ENCODE measurements around the gene ABCG5.

The ABCG5 gene

DNA sequence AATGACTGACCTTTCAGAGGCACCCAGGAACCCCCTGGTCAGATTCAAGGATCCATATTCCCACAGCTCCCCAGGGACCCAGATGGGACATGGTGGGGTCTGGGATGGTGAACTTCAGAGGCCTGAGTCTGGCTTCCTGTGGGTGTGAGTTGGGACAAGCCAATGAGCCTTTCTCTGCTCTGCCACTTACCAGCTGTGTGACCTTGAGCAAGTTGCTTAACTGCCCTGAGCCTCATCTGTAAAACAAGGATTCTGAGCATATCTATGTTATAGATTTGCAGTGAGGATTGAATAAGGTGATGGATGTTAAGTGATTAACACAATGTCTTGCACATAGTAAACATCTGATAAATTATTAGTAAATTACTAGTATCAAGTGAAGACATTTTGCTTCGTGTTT is 6.5 kb upstream of the ABCG5 start:
- TF ChIP-seq EZH2phosphoT487 (conservative IDR thresholded peaks at IDR 0.05; ENCODE audit: low read length) = no peak
- TF ChIP-seq, protein P1, sequence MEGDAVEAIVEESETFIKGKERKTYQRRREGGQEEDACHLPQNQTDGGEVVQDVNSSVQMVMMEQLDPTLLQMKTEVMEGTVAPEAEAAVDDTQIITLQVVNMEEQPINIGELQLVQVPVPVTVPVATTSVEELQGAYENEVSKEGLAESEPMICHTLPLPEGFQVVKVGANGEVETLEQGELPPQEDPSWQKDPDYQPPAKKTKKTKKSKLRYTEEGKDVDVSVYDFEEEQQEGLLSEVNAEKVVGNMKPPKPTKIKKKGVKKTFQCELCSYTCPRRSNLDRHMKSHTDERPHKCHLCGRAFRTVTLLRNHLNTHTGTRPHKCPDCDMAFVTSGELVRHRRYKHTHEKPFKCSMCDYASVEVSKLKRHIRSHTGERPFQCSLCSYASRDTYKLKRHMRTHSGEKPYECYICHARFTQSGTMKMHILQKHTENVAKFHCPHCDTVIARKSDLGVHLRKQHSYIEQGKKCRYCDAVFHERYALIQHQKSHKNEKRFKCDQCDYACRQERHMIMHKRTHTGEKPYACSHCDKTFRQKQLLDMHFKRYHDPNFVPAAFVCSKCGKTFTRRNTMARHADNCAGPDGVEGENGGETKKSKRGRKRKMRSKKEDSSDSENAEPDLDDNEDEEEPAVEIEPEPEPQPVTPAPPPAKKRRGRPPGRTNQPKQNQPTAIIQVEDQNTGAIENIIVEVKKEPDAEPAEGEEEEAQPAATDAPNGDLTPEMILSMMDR (IDR thresholded peaks at IDR 0.05; ENCODE audit: insufficient read depth, low read length, poor library complexity, severe bottlenecking) = no peak
- no peaks in the 10 kb centered on the region for H3F3A ChIP-seq (ENCODE audit: insufficient read depth)
- no peaks in the 10 kb centered on the region for H4K20me1 ChIP-seq (ENCODE audit: low read depth, low read length)
- no peaks in the 10 kb centered on the region for H3K79me2 ChIP-seq (ENCODE audit: insufficient read depth, low read length)
- no peak overlapping the region for H2AFZ ChIP-seq (ENCODE audit: low read depth, low read length, severe bottlenecking)
- H3K9me2 ChIP-seq (replicated peaks; ENCODE audit: insufficient read depth, low read length) = no peaks in the 10 kb centered on the region
- no peak overlapping the region for H3K27ac ChIP-seq (ENCODE audit: low read depth, low read length)
- H3K4me2 ChIP-seq (ENCODE audit: low read depth, low read length, poor library complexity, severe bottlenecking) = no peak overlapping the region
- H3K9me3 ChIP-seq (ENCODE audit: insufficient read depth, low read length) = no peaks in the 10 kb centered on the region
- no peaks in the 10 kb centered on the region for H3K27me3 ChIP-seq (ENCODE audit: low read length)
- H3K9ac ChIP-seq (ENCODE audit: low read length) = no peak overlapping the region
- H3K36me3 ChIP-seq (ENCODE audit: low read length) = no peaks in the 10 kb centered on the region
- H3K4me3 ChIP-seq (ENCODE audit: insufficient read depth, low read length, poor library complexity, severe bottlenecking) = no peak overlapping the region

DNA sequence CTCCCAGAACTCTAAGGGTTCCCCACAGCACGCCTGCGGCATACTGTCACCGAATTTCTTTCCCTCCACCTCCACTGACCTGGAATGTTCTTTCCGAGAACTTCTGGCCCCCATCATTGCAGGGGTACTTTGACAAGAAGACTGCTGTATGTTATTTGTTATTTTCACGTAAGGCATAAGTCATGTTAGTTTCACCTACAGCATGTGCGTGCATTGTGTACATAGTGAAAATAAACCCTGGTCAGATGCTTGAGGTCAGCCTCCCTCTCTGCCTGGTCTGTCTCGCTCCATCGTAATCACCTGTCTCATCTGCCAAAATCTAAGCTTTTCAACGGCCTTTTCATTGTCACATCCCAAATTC is 4.2 kb upstream of the ABCG5 start:
- no peaks in the 10 kb centered on the region for H3K79me2 ChIP-seq (ENCODE audit: insufficient read depth, low read length)
- no peak overlapping the region for H3K4me2 ChIP-seq (ENCODE audit: low read depth, low read length, poor library complexity, severe bottlenecking)
- H3K4me3 ChIP-seq (ENCODE audit: insufficient read depth, low read length, poor library complexity, severe bottlenecking) = no peak overlapping the region
- H4K20me1 ChIP-seq (ENCODE audit: low read depth, low read length) = no peaks in the 10 kb centered on the region
- no peaks in the 10 kb centered on the region for H3K9me2 ChIP-seq (replicated peaks; ENCODE audit: insufficient read depth, low read length)
- no peaks in the 10 kb centered on the region for H3F3A ChIP-seq (ENCODE audit: insufficient read depth)
- no peak overlapping the region for H3K9ac ChIP-seq (ENCODE audit: low read length)
- no peaks in the 10 kb centered on the region for H3K36me3 ChIP-seq (ENCODE audit: low read length)
- TF ChIP-seq, protein P1 (IDR thresholded peaks at IDR 0.05; ENCODE audit: insufficient read depth, low read length, poor library complexity, severe bottlenecking) = no peak
- TF ChIP-seq EZH2phosphoT487 (conservative IDR thresholded peaks at IDR 0.05; ENCODE audit: low read length) = no peak
- H3K9me3 ChIP-seq (ENCODE audit: insufficient read depth, low read length) = no peaks in the 10 kb centered on the region
- H2AFZ ChIP-seq (ENCODE audit: low read depth, low read length, severe bottlenecking) = no peak overlapping the region
- no peaks in the 10 kb centered on the region for H3K27me3 ChIP-seq (ENCODE audit: low read length)
- no peak overlapping the region for H3K27ac ChIP-seq (ENCODE audit: low read depth, low read length)

DNA sequence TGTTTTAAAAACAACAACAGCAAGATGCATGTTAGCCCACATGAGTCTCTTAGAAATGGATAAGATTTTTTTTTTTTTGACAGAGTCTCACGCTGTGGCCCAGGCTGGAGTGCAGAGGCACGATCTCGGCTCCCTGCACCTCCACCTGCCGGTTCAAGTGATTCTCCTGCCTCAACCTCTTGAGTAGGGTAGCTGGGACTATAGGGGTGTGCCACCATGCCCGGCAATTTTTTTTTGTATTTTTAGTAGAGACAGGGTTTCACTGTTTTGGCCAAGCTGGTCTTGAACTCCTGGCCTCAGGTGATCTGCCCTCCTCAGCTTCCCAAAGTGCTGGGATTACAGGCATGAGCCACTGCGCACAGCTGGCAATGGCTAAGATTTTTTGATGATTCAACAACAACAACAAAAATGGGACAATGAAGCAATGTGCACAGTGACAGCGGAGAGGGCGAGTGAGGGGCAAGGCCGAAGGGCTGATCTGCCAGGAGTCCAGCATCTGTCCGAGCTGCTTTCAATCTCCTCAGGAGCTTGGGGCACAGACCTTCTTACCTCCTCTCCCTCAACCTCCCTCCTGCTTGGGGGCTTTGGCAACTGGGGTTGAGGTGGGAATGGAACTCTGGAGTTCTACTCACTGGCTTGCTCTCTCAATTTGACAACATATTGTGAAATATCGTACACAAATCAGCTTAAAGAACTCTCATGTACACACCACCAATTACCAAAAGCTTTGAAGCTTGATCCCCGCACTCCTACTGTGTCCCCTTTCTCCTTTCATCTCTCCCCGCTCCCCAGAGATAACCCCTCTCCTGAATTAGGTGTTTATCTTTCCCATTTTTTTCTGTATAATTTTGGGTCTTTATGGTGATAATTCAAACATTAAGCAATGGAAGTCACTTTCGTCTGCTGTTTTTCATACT is 3.6 kb upstream of the ABCG5 start:
- H4K20me1 ChIP-seq (ENCODE audit: low read depth, low read length) = no peaks in the 10 kb centered on the region
- no peaks in the 10 kb centered on the region for H3K9me2 ChIP-seq (replicated peaks; ENCODE audit: insufficient read depth, low read length)
- no peak overlapping the region for H3K4me3 ChIP-seq (ENCODE audit: insufficient read depth, low read length, poor library complexity, severe bottlenecking)
- H3K27ac ChIP-seq (ENCODE audit: low read depth, low read length) = no peak overlapping the region
- no peaks in the 10 kb centered on the region for H3K27me3 ChIP-seq (ENCODE audit: low read length)
- no peaks in the 10 kb centered on the region for H3K79me2 ChIP-seq (ENCODE audit: insufficient read depth, low read length)
- TF ChIP-seq, protein P1 (IDR thresholded peaks at IDR 0.05; ENCODE audit: insufficient read depth, low read length, poor library complexity, severe bottlenecking) = no peak
- no peak for TF ChIP-seq EZH2phosphoT487 (conservative IDR thresholded peaks at IDR 0.05; ENCODE audit: low read length)
- no peak overlapping the region for H3K9ac ChIP-seq (ENCODE audit: low read length)
- no peaks in the 10 kb centered on the region for H3K36me3 ChIP-seq (ENCODE audit: low read length)
- H3K4me2 ChIP-seq (ENCODE audit: low read depth, low read length, poor library complexity, severe bottlenecking) = no peak overlapping the region
- H3F3A ChIP-seq (ENCODE audit: insufficient read depth) = no peaks in the 10 kb centered on the region
- H3K9me3 ChIP-seq (ENCODE audit: insufficient read depth, low read length) = no peaks in the 10 kb centered on the region
- no peak overlapping the region for H2AFZ ChIP-seq (ENCODE audit: low read depth, low read length, severe bottlenecking)
